Fibroblast of skin of right biceps (primary cell): ENCODE measurements around the gene GPR173.

Experiments used
- DNase-seq: peaks from one replicate; pipeline ENCODE4 v3.0.0-alpha.2; 2013

The GPR173 gene

DNA sequence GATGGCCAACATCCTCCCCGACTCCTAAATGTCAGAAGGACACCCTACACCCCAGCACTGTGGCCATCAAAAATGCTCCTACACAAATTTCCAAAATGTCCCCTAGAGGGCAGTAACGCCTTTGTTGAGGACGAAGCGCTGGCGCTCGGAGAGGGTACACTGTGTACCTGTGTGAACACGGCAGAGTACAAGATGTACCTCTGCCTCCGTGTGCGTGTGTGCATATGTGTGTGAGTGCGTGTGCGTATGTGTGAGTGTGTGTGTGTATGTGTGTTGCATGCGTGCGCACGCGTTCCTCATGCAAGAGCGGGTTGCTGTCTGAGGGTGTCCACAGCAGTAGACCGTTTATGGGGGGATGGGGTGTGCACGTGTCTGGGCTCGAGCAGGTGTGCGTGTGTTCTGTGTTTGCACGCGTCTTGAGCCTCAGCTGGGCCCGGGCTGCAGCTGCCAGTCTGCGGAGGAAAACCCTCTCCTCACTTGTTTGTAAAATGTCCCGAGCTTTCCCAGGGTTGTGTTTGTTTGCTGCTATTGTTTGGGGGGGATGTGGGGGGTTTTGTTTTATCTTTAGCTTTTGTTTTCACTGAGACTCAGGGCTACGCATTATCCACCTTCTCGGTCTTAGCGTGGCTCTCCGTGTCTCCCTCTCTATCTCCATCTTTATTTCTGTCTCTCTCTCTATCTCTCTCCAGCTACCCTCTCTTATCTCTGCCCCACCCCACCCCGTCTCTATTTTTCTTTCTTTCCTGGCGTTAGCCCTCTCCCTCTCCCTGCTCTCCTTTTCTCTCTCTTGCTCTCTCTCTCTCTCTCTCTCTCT lies 23.2 kb downstream of the GPR173 start:
- peak; percentile 58 for DNase-seq

DNA sequence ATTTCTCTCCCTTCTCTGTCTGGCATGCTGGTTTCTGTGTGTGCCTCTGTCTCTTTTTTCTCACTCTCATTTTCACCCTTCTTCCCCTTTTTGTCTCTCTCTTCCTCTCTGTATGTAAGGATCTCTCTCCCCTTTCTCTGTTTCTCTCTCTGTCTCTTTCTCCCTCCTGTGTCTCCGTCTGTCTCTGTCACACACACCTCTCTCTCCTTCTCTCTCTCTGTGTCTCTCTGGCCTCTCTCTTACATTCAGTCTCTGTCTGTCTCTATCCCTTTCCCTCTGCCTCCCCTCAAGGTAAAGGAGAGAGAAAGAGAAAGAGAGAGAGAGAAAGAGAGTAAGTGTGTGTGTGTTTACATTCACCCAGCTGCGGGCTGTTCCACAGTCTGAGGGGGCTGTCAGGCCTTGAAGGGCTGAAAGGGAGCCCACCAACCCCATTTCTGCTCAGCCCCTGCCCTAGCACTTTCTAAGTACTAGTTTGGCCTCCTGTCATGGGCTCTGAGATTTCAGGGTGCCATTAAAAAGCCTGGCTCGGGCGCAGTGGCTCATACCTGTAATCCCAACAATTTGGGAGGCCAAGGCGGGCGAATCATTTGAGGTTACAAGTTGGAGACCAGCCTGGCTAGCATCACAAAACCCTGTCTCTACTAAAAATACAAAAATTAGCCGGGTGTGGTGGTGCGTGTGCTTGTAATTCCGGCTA lies 24.0 kb downstream of the GPR173 start:
- no peak for DNase-seq

DNA sequence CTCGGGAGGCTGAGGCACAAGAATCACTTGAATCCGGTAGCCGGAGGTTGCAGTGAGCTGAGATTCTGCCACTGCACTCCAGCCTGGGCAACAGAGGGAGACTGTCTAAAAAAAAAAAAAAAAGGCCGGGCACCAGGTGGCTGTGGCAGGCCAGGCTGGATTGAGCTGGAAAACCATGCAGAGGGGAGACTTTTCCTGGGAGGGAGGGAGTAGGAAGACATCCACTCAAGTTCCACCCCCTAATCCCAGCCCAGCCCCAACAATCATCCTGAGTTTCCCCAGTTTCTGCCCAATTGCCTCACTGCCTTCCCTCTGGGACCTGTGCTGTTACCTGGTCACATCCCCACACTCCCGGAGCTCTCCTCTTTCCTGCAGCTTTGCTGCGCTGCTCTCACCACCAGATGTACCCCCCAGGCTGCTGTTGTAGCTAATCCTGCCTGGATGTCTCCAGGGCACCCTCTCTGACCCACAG lies 24.6 kb downstream of the GPR173 start:
- DNase-seq, result no peak

DNA sequence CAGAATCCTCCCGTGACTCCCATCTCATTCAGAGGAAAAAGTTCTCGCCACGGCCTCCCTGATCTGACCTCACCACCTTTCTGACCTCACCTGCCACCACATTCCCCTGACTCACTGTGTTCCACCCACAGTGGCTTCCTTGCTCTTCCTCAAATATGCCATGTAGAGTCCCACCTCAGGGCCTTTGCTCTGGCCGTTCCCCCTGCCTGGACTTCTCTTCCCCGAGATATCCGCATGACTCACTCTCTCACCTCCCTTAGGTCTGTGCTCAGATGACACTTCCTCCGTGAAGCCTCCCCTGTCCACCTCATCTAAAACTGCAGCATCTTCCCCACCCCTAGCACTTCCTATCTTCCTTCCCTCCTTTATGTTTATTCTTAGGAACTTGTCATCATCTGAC lies 26.4 kb downstream of the GPR173 start:
- DNase-seq, result no peak

DNA sequence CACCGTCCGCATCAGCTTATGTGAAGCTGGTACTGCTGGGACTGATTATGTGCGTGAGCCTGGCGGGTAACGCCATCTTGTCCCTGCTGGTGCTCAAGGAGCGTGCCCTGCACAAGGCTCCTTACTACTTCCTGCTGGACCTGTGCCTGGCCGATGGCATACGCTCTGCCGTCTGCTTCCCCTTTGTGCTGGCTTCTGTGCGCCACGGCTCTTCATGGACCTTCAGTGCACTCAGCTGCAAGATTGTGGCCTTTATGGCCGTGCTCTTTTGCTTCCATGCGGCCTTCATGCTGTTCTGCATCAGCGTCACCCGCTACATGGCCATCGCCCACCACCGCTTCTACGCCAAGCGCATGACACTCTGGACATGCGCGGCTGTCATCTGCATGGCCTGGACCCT lies 28.1 kb downstream of the GPR173 start:
- DNase-seq, result no peak

DNA sequence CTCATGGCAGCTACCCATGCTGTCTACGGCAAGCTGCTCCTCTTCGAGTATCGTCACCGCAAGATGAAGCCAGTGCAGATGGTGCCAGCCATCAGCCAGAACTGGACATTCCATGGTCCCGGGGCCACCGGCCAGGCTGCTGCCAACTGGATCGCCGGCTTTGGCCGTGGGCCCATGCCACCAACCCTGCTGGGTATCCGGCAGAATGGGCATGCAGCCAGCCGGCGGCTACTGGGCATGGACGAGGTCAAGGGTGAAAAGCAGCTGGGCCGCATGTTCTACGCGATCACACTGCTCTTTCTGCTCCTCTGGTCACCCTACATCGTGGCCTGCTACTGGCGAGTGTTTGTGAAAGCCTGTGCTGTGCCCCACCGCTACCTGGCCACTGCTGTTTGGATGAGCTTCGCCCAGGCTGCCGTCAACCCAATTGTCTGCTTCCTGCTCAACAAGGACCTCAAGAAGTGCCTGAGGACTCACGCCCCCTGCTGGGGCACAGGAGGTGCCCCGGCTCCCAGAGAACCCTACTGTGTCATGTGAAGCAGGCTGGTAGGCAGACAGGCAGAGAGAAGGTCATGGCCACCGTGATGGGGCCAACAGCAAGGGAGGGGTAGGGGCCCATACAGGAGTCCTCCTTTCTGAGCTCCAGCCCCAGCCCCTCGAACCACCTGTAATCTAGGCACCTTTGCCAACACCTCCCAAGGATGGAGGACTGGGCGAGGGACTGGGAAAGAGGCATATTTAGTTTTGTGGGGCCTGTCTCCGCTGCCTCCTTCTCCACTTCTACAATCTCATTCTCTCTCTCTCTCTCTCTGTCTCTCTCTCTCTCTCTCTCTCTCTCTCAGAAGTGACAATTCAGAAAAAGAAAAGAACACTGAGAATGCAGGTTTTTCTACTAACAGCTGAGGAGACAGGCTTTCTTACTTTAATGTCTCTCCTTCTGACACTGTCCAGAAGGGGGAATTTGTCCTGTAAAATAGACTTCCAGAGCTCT lies 28.9 kb downstream of the GPR173 start:
- DNase-seq, result no peak

DNA sequence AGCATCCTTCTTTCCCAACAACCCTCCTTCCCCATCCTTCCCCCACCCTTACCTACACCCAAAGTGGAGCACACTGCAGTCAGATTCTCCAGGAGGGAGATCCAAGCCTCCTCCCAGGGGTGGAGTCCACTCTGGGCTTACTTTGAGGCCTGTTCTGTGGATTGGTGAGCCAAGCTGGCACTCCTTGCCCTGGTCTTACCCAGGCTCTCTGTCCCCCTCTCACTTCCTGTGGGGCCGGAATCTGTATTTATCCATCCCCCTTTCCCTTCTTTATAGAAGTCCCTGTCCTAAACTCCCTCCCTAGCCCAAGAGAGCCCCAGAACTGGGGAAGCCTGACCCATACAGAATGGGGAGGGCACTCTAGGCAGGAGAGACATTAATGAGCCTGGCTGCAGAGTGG lies 30.4 kb downstream of the GPR173 start:
- no peak for DNase-seq

DNA sequence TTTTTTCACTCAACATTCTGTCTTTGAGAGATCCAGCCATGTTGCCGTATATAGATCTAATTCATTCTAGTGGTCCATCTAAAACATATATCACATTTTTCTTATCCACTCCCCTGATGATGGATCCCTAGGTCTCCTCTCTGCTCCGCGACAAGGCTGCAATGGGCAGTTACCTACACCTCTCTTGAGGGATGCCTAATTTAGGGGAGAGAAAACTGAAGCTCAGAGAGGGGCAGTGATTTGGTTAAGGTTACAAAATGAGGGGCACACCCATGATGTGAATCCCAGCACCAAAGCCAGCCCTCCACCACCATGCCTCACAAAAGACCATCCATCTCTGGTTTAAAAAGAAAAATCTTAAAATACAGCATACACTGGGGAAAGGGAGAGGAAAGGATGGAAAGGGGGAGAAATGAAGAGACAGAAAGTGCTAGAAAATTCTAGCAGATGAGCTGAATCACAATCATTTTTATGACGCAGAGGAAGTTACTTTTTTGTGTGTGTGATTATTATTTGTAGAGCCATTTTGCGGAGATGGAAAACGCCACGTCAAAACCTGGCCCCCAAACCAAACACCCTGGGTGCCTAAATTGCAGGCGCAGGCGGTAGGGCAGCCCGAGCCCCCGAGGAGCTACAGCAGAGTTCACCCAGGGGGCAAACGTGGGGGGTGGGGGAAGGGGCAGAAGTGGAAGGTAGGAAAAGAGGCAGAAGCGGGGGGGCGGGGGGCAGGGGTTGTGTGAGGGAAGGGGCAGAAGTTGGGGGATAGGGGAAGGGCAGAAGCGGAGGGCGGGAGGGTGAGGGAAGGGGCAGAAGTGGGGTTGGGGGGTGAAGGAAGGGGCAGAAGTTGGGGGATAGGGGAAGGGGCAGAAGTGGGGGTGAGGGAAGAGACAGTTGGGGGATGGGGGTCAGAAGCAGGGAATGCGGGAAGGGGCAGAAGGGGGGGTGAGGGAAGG lies 32.3 kb downstream of the GPR173 start:
- peak; percentile 55 for DNase-seq

DNA sequence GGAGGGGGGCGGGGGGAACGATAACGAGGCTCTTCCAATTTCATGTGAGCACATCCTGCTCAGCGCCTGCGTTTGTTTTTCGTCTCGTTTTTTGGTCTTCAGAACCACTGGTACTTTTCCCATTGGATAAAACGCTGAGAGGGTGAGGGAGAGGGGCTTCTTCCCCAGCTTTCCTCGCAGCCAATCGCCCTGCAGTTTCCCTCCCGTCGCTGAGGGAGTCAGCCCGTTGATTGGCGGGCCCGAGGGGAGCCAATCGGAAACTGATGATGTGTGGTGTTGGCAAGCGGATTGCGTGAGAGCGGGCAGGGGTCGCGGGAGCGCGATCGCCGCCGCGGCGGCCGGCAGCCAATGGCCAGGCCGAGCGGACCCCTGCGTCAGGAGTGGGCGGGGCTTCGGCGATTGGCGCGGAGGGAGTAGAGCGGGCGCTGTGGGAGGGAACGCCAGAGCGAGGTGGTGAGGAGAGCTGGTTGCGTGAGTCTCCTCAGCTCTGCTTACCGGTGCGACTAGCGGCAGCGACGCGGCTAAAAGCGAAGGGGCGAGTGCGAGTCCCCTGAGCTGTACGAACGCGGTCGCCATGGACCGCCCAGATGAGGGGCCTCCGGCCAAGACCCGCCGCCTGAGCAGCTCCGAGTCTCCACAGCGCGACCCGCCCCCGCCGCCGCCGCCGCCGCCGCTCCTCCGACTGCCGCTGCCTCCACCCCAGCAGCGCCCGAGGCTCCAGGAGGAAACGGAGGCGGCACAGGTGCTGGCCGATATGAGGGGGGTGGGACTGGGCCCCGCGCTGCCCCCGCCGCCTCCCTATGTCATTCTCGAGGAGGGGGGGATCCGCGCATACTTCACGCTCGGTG lies 33.6 kb downstream of the GPR173 start, which contains the start of gene TSPYL2:
TSPYL2 (plus strand) TSS at position 443 of the 848 bp plus-strand sequence; CDS start at position 575, 132 bp downstream.
- peak; percentile 98 for DNase-seq

DNA sequence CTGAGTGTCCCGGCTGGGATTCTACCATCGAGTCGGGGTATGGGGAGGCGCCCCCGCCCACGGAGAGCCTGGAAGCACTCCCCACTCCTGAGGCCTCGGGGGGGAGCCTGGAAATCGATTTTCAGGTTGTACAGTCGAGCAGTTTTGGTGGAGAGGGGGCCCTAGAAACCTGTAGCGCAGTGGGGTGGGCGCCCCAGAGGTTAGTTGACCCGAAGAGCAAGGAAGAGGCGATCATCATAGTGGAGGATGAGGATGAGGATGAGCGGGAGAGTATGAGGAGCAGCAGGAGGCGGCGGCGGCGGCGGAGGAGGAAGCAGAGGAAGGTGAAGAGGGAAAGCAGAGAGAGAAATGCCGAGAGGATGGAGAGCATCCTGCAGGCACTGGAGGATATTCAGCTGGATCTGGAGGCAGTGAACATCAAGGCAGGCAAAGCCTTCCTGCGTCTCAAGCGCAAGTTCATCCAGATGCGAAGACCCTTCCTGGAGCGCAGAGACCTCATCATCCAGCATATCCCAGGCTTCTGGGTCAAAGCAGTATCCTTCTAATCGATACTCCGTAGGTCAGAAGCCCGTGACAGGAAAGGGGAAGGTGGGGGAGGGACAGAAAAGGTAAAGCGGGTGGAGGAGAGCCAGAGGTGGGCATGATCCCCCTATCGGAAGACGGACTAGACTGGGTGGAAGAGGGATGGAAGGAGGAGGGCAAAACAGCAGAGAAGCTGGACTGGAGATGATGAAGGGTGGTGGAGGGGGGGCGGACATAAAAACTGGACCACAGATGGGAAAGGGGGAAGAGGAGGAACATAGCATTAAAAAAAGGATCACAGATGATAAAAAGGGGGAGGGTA lies 34.4 kb downstream of the GPR173 start:
- no peak for DNase-seq

DNA sequence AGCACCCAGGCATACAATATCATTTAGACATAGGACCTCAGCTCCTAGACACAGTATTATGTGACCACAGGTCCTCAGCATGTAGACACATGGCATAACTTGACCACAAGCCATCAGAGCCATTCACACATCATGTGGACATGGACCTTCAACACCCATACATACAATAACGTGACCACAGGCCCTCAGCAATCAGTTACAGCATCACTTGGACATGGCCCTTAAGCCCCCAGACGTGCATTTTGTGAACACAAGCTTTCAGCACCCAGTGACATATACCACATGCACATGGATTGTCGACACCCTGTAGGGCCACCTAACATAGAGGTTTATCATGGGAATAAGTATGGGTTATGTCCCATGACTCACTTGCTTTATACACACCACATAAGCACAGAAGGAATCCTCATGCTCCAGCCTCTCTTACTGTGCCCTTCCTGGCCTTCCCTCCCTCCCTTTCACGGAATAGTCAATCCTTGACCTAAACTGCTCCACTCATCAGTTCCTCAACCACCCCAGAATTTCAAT lies 35.5 kb downstream of the GPR173 start:
- DNase-seq, result peak; percentile 44

DNA sequence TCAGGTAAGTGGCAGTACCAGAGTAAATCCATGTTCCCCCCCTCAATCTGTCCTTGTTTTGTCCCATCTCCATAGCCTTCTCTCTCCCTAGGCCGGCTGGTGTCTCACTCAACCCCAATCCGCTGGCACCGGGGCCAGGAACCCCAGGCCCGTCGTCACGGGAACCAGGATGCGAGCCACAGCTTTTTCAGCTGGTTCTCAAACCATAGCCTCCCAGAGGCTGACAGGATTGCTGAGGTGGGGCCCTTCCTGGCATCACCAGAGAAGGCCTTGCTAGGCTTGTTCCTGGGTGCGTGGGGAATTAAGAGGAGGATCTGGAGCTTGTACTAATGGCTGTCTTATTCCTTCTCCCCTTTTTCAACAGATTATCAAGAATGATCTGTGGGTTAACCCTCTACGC lies 36.3 kb downstream of the GPR173 start:
- DNase-seq, result no peak

DNA sequence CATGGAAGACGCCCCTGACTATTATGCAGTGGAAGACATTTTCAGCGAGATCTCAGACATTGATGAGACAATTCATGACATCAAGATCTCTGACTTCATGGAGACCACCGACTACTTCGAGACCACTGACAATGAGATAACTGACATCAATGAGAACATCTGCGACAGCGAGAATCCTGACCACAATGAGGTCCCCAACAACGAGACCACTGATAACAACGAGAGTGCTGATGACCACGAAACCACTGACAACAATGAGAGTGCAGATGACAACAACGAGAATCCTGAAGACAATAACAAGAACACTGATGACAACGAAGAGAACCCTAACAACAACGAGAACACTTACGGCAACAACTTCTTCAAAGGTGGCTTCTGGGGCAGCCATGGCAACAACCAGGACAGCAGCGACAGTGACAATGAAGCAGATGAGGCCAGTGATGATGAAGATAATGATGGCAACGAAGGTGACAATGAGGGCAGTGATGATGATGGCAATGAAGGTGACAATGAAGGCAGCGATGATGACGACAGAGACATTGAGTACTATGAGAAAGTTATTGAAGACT lies 37.2 kb downstream of the GPR173 start:
- no peak for DNase-seq

DNA sequence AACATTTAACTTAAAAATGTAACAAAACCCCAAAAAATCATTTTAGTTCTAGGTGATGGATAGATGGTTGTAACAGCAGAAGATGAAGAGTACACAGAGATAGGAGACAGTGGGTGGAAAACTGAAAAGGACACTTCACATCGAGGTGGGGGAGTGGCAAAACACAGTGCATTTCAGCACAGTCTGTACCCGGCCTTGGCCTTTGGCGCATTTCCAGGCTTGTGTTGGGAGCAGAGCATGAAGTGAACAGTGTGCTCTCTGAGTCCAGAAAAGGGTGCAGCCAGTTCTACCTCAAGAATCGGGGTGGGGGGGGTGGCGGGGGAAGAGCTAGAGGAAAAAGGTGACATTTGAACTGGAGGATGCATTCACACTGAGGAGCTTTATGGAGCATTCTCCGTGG lies 37.9 kb downstream of the GPR173 start:
- no peak for DNase-seq

DNA sequence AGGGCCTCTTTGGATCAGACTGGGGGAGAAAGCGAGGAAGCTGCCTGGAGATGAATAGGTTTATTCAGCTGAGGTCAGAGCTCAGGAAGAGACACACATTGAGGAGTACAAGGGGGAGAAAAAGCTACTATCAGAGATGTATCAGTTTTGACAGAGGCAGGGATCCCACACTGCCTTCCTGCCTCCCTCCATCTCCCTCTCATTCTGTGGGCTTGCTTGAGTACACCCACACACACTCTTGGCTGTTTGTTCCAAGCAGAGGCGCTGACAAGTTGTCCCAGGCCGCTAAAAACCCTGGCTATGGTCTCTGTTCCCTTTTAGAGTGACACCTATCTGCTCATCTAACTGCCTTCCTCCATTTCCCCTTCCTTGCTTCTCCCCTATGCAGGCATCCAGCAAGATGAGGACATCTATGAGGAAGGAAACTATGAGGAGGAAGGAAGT lies 38.8 kb downstream of the GPR173 start:
- DNase-seq, result no peak

DNA sequence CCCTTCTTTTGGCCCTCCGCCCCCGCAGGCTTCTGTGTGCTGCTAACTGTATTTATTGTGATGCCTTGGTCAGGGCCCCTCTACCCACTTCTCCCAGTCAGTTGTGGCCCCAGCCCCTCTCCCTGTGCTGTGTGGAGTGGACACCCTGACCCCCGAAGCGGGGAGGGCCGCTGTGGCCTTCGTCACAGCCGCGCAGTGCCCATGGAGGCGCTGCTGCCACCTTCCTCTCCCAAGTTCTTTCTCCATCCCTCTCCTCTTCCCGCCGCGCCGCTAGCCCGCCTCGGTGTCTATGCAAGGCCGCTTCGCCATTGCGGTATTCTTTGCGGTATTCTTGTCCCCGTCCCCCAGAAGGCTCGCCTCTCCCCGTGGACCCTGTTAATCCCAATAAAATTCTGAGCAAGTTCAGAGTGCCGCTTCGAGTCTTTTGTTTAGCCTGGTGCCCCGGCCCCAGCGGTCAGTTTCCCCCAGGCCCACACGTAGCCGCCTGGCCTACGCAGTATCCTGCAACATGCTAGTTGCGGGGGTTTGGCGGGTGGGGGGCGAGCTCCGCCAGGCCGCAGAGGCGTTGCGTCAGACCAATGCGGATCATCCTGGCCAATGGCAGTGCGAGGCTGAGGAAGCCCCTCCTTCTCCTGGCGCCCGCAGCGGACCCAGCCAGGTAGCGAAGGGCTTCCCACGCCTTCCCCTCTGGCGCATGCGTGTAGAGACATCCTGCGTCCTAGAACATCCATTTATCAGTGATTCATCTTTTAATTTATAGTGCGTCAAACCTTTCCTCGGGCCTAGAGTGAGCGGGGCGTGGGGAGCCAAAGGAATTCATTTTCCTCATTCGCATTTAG lies 39.8 kb downstream of the GPR173 start:
- DNase-seq, result peak; percentile 86

DNA sequence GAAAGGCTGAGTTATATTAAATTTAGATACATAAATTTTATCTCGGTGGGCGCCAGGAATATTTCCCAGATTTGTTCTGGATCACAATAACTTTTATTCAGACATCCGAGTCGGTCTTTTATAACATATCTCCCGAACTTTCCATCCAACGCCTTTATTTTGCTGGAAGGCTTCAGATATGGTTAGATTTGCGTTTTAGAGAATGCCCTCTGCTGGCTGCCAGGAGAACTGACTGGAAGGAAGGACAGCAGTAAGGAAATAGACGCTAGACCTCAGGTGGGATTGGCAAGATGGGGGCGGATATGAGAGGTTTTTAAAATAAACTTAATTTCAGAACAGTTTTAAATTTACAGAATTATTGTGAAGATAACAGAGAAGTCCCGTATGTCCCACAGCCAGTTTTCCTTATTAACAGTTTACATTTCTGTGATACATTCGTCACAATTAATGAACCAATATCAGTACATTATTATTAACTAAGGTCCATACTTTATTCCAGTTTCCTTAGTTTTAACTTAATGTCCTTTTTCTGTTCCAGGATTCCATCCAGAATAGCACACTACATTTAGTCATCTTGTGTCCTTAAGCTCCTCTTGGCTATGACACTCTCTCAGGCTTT lies 40.7 kb downstream of the GPR173 start:
- DNase-seq, result peak; percentile 70

DNA sequence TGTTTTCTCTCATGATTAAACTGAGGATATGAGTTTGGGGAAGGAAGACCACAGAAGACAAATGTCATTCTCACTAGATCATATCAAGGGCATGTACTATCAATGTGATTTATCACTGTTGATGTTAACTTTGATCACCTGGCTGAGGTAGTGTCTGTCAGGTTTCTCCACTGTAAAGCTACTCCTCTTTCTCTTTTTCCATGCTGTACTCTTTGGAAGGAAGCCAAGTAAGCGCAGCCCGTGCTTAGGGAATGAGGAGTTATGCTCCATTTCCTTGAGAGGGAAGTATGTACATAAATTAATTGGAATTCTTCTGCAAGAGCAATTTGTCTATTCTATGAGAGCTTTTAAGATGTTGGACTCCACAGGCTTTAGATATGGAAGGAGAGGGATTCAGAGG lies 41.3 kb downstream of the GPR173 start:
- DNase-seq, result peak; percentile 7
